ENCODE data around the gene CALML5. TPM values are rescaled to one million over a fixed set of nuclear protein-coding genes. Genes with fewer than 3 reads are reported as not detected.
"Not testable (repeated sequence)": the region's sequence is repeated elsewhere in the genome, so short reads cannot be mapped to it uniquely, and the experiment has no call there.

CALML5 gene
- total RNA-seq, 1 donor from 2014 or later, result not detected

GRCh38 chr10:5485948-5486852, 13.2 kb downstream of the CALML5 start:
- intact Hi-C loops (cut with micrococcal nuclease), result no loop called here

DNA sequence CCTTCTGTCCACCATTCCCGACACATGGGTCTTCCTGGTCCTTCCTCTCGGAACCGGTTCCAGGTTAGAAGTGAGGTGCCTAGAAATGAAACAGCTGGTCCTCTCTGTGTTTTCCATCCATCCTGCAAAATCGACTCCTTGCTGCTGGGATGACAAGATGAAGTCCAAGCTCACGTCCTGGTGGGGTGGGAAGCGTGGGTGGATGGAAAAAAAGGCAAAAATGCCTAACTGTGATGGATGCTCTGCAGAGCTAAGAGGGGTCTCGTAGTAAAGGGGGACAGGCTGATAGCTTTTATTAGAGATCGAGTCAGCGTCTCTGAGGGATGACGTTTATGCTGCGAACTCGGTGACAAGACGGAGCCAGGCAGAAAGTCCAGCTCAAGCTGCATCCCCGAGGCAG, 14.1 kb downstream of the CALML5 start:
- intact Hi-C loops (cut with micrococcal nuclease), result no loop called here

DNA sequence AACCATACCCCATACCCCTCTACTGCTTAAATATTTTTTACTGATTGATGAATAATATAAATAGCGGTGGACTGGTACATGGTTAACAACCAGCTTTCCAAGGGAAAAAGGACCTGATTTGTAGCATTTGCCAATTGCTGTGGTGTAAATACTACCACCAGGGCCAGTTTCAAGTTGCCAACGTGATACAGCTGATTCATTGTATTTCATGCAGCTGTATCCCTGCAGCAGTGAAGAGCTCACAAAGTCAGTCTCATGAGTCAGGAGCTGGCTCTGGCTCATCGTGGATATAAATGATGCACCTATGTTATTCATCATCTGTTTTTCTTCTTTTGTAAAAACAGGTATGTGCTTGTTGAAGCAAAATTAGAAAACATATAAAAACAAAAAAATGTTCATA, 15.2 kb downstream of the CALML5 start:
- intact Hi-C loops (cut with micrococcal nuclease), result no loop called here

DNA sequence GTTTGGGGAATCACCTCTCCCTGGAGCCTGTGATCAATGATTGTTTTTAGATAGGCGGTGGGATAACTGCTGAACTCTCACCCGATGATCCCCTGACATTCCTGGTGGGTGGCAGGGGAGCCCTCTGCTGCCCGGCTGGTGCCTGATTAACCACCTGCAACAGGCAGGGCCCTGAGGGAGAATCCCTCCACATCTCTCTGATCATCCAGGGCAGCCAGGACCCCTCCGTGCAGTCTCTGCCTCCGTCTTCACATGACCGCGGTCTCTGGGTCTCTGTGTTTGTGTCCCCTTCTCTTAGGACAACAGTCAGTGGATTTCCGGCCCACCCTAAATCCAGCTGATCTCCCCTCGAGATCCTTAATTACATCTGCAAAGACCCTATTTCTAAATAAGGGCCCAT, 17.4 kb downstream of the CALML5 start:
- intact Hi-C loops (cut with micrococcal nuclease), result no loop called here

- intact Hi-C loops (cut with micrococcal nuclease), result no loop called here
Observed at GRCh38 chr10:5481121-5481520, 18.2 kb downstream of the CALML5 start.

- intact Hi-C loops (cut with micrococcal nuclease), result no loop called here
Observed at GRCh38 chr10:5480162-5480941, 19.0 kb downstream of the CALML5 start.

GRCh38 chr10:5479481-5480161, 19.7 kb downstream of the CALML5 start:
- intact Hi-C loops (cut with micrococcal nuclease), result no loop called here

GRCh38 chr10:5478694-5479305, 20.6 kb downstream of the CALML5 start:
- intact Hi-C loops (cut with micrococcal nuclease), result no loop called here

DNA sequence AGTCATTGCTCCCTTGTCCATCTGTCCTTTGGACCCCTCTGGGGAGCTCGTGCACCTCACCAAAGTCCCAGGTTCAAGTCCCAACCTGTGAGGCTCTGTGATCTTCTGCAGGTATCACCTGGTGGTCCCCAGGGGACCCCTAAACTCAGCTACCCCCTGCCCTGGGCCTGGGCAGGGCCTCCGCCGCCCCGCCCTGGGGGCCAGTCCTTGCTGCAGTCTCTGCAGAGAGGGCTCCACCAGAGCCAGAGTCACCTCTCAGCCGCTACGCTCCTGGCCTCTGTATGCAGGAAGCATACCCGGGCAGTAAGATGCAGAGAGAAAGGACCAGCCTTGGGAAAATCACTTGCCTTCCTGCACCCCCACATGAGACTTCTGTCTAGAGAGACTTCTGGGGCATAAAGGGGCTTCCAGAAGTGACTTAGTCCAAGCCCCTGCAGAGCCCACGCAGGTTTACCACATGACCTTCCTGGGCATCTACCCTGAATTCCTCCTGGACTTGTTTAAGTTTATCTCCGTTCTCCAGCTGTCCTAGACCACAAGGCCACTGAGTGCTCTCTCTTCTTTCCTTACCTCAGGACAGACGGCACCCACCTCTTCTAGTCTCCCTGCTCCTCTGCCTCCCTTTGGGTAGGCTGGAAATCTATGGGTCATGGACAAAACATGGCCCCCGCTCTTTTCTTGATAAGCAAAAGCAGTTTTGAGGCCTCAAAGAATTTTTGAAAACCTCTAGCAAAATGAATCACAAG, 21.2 kb downstream of the CALML5 start:
- intact Hi-C loops (cut with micrococcal nuclease), result no loop called here

DNA sequence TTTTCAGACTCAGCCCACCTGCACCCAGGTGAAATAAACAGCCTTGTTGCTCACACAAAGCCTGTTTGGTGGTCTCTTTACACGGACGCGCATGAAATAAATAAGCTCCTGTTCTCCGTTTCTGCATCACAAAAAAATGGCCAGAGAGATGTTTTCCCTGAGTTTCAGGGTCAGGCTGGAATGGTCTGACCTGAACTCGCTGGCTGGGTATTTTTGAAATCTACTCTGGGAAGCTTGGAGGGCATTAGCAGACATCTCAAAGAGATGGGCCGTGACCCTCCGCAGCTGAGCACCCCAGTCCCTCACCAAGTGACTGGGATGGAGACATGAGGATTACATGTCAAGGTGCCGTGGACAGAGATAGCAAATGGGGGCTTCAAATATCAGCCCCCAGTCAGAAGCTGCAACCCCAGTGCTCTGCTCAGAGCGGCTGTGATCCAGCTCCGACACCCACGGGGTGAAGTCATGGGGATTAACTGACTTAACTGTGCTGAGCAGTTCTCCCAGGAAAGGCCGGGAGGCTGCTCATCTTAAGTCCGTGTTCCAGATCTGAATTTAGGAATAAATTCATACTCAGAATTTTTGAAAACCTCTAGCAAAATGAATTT, 22.3 kb downstream of the CALML5 start:
- intact Hi-C loops (cut with micrococcal nuclease), result no loop called here

DNA sequence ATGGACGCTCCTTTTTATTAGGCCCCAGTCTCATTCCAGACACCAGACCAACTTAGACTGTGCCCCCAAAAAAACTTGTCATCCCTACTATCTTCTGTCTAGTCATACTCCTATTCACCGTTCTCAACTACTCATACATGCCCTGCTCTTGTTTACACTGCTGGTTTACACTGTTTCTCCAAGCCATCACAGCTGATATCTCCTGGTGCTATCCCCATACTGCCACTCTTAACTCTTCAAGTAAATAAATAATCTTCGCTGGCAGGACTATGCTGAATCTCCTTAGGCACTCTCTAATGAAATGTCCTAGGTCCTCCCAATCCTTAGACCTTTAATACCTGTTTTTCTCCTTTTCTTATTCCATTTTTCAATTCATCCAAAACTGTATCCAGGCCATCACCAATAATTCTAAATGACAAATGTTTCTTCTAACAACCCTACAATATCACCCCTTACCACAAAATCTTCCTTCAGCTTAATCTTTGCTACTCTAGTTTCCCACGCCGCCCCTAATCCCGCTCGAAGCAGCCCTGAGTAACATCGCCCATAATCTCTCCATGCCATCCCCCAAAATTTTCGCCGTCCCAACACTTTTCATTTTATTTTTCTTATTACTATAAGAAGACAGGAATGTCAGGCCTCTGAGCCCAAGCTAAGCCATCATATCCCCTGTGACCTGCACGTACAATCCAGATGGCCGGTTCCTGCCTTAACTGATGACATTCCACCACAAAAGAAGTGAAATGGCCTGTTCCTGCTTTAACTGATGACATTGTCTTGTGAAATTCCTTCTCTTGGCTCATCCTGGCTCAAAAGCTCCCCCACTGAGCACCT, 23.2 kb downstream of the CALML5 start:
- intact Hi-C loops (cut with micrococcal nuclease), result not testable (repeated sequence)

DNA sequence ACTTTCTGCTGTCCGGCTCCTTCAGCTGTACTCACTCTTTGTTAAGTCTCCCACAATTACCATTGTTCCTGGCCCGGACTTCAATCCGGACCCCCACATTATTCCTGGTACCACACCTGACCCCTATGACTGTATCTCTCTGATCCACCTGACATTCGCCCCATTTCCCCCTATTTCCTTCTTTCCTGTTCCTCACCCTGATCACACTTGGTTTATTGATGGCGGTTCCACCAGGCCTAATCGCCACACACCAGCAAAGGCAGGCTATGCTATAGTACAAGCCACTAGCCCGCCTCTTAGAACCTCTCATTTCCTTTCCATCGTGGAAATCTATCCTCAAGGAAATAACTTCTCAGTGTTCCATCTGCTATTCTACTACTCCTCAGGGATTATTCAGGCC, 24.3 kb downstream of the CALML5 start:
- intact Hi-C loops (cut with micrococcal nuclease), result not testable (repeated sequence)

GRCh38 chr10:5474642-5475041, 24.7 kb downstream of the CALML5 start:
- intact Hi-C loops (cut with micrococcal nuclease), result not testable (repeated sequence)

- intact Hi-C loops (cut with micrococcal nuclease), result no loop called here
Observed at GRCh38 chr10:5470062-5470751, 29.2 kb downstream of the CALML5 start.

DNA sequence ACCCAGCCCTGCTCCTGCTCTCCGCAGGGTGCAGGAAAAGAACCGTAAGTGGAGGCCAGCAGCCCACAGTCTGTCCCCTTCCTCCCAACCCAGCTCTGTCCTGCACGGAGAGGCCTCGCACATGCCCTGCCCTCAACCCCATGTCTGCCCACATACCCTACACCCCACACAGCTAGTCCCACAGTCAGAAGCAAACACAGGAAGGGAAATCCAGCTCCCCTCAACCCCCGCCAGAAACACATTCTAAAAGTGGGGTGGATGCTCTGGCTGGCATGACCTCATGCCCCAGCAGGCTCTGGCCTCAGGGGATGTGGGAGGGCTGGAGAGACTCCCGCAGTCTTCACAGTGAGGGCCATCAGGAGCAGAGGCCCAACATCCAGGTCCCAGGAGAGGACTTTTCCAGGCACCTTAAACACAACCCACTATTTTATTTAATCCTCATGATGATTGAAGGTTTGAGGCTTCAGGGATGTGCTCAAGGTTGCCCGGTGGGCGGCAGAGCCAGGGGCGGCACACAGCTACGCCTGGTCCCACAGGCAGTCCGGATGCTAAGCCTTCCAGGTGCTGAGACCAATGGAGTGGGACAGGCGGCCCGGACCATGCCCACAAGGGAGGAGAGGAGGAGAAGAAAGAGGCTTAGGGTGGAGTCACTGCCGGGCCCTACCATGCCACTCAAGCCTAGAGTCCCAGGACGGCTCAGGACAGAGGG, 29.9 kb downstream of the CALML5 start:
- intact Hi-C loops (cut with micrococcal nuclease), result no loop called here

- intact Hi-C loops (cut with micrococcal nuclease), result no loop called here
Observed at GRCh38 chr10:5468262-5469106, 30.9 kb downstream of the CALML5 start.

DNA sequence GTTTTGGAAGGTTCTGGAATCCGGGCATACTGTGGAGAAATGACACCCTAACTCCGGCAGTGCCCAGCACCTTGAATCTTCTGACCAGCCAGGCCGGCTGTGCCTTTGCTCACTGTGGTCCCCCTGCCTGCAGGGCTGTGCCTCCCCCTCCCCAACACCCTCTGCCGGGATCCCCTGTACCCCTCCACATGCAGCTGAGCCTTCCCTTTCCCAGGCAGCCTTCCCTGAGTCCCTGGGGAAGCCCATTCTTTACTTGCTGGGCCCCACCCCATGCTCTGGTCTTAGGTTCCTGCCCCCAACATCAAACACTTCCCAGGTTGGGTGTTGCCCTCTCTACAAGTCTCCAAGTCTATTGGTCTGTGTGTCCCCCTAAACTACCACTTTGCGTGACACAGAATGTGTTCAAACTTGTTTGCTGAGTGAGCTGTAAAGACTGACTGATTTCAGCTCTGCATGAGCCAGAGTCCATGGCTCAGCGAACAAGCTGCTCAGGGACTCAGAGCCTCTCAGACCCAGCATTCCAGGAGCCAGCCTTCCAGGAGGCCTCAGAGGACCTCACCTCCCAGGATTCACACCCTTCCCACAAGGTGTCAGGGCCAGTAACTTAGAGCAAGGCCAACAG, 31.6 kb downstream of the CALML5 start:
- intact Hi-C loops (cut with micrococcal nuclease), result no loop called here
